Activated CD4-positive, CD25-positive, alpha-beta regulatory T cell treated with anti-CD3 and anti-CD28 coated beads, Interleukin-2, amount 50 U/mL, for 72 hours (primary cell): Measurements from ENCODE around the gene TIMP4.
A peak's percentile ranks its signal among the peaks of the same experiment; 100 is the strongest.

Source experiments
- DNase-seq: peaks from one replicate; pipeline ENCODE4 v3.0.0; 2021

Gene TIMP4

GRCh38 chr3:12158387-12159226 is at the start of gene TIMP4:
TIMP4 (minus strand) TSS chr3:12158912; CDS start chr3:12158840, 72 bp downstream.
- DNase-seq = no peak

- no peak for DNase-seq
Measured at GRCh38 chr3:12205171-12205570, 46.5 kb upstream of the TIMP4 start.

GRCh38 chr3:12201813-12202212 is 43.1 kb upstream of the TIMP4 start:
- DNase-seq = no peak

- DNase-seq = no peak
Measured at GRCh38 chr3:12198301-12198700, 39.6 kb upstream of the TIMP4 start.

DNA sequence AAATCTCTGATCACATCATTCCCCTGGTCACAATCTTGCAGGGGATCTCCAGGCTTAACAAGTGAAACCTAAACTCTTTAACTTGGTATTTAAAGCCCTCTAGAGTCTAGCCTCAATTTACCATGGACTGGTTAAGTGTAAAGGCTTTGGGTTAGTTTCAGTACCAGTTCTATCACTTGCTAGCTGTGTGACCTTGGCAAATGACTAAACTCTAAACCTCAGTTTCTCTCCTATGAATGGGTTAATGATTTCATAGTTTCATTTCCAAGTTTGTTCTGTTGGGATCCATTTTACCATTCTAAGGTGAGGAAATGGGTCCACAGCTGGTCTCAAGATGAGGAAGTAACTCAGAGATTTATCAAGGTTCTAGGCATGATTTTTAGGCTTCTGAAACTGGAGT is 38.8 kb upstream of the TIMP4 start:
- no peak for DNase-seq

GRCh38 chr3:12196684-12197083 is 38.0 kb upstream of the TIMP4 start:
- no peak for DNase-seq

GRCh38 chr3:12195231-12195630 is 36.5 kb upstream of the TIMP4 start:
- DNase-seq = no peak

DNA sequence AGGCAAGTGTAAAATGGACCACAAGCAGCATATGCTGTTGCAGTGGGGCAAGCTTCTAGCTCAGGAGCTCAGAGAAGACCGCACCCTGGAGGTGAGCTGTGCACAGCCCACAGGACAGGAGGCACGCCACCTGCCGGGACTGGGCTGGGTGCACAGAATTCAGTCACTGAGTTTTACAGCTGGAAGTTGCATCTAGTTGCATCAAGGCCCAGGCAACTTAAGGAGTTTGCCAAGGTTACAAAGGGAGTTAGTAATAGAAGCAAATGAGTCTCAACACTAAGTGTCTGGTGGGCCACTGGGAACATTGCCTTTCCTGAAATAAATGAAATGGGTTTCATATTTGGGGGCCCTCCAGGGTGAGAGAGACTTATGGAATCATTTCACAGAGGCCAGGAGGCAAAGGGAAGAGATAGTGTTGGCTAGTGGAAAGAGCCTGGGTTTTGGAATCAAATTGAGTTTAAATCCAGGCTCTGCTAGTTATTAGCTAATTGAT is 36.0 kb upstream of the TIMP4 start:
- no peak for DNase-seq

DNA sequence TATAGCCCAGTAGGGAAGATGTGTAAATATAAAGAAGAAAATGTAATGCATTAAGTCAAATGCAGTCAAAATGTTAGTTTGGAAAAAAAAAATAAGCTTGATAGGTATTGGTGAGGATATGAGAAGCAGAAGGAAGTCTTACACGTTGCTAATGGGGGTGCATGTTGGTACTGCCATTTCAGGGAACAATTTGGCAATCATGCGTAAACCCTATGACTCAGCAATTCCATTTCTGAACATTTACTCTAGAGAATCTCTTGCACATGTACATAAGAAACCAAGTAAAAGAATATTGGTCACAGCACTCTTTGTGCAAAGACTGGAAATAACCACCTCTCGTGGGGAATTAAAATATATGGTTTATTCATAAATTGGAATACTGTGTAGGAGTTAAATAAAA is 35.5 kb upstream of the TIMP4 start:
- DNase-seq = no peak

DNA sequence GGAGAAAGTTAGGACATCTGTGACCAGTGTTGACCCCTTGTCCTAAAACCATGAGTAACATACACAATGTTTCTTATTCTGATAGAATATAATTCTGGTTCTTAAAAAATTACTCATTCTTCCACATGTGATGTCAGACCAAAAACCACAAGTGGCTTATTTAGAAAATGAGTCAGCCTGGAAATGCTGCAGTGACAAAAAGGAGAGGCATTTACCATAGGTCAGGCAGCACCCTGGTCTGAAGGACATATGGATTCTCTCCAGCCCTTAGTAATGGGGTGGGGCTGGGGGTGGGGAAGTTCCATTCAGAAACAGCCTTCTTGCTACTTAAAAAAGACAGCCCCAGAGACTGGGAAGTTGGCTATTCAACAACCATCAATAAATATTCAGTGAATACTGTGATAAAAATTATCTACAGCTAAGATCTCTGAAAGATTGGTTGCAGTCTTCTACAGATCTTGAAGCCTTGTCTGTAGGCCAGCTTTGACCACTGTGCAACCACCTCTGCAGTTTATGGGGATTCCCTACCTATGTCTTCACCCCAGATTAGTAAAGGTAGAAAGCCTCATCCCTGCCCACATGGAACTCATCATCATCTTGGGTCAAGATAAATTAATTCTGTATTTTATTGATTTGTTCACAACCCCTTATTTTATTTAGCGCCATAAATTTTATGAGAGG is 34.9 kb upstream of the TIMP4 start:
- no peak for DNase-seq

GRCh38 chr3:12192655-12193484 is 34.2 kb upstream of the TIMP4 start:
- no peak for DNase-seq

GRCh38 chr3:12192173-12192572 is 33.5 kb upstream of the TIMP4 start:
- DNase-seq = no peak

DNA sequence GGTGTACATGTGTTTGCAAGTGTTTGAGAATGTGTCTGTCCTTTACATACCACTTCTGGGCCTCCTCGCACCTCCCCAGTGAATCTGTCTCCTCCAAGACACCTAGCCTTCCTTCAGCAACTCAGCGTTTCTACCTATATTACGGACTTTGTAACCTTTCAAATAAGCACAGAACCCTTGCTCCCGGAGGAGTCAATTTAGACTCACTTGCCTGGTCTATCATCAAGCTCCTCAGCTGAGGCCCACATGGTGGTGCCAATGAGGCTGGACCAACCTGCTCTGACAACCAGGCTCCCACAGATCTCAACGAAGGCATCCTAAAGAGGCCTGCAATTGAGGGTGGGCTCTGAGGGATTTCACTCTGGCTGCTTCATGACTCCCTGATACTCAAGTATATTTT is 32.8 kb upstream of the TIMP4 start:
- DNase-seq = no peak

- DNase-seq = no peak
Measured at GRCh38 chr3:12190832-12191231, 32.1 kb upstream of the TIMP4 start.

DNA sequence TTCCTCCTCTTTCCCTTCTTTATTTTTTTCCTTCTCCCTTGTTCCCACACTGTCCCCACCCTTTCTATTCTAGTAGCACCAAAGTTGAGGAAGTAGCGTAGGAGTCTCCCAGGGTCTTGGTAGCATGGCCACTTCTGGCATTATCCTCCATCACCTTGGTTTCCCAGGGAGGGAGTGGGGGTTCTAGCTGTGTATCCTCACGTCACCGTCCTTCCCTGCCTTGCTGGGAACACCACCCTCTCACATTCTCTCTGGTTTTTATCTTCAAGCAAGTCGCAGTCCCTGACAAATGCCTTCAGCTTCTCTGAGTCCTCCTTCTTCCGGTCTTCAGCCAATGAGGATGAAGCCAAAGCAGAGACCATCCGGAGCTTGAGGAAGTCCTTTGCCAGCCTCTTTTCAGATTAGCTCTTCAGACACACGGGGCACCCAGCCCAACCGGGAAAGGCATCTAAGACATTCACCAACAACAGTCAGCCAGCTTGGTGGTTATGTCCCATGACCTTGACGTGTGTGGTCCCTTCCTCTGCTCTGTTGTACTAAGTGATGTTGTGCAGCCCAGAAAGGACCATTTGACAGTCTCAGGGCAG is 31.6 kb upstream of the TIMP4 start:
- no peak for DNase-seq

DNA sequence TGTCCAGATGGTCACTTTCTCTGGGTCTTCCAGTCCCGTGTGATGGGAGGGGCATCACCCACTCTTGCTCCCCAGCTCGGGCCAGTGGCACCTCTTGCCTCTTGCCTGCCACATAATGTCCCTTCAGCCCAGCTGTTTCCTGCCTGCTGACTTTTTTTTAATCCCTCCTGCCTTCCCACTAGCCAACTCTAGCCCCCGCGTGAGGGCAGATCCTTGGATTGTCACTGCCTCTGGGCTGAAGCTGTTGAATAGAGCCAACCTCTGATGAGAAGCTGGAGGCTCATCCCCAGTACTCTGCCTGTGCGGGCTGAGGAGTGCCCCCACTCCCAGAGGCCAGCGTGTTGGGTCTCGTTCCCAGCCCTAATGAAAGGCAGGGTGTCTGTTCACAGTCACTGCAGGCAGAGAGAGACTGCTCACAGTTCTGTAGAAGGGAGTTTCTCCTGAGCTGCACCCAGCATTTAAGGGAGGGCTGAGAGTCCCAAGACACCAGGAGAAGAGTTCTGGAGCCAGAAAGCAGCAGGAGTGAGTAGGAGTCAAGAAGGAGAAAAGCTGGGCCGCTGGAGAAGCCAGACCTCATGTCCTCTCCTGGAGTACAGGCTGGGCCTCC is 30.1 kb upstream of the TIMP4 start:
- DNase-seq = no peak

GRCh38 chr3:12188328-12188648 is 29.6 kb upstream of the TIMP4 start:
- DNase-seq = no peak

DNA sequence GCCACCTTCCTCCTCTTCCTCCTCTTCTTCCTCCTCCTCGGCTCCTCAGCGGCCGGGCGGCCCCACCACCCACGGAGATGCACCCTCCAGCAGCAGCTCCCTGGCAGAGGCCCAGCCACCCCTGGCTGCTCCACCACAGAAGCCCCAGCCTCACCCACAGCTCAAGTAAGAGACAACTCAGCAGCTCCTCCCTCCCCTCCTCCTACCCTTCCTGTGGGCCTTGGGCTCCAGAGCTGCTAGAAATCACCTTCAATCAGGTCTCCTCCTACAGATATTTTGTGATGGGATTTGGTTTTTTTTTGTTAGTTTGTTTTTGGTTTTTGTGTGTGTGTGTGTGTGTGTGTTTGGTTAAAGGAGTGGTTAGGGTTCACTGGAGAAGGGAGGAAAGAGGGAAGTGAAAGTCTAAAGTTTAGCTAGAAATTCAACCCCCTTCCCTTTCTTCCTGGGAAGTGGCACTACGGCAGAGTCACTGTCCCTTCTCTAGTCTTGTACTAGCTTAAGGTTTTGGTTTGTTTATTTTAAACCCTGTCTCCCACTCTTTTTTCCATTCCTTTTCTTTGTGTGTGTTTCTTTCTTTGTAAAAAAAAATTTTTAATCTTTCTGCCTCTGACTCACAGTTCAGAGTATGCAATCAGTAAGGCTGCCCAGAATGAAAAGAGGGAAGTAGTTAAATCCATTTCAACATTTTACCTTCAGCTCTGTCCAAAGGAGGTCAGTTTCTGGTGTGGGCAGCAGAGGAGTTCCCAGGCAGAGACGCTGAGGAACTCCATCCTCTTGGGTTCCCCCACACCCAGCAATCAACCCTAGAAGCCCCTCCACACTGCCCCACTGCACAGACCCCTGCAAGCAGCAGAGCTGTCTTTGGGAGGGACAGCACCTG is 29.0 kb upstream of the TIMP4 start:
- peak; percentile 44 for DNase-seq

DNA sequence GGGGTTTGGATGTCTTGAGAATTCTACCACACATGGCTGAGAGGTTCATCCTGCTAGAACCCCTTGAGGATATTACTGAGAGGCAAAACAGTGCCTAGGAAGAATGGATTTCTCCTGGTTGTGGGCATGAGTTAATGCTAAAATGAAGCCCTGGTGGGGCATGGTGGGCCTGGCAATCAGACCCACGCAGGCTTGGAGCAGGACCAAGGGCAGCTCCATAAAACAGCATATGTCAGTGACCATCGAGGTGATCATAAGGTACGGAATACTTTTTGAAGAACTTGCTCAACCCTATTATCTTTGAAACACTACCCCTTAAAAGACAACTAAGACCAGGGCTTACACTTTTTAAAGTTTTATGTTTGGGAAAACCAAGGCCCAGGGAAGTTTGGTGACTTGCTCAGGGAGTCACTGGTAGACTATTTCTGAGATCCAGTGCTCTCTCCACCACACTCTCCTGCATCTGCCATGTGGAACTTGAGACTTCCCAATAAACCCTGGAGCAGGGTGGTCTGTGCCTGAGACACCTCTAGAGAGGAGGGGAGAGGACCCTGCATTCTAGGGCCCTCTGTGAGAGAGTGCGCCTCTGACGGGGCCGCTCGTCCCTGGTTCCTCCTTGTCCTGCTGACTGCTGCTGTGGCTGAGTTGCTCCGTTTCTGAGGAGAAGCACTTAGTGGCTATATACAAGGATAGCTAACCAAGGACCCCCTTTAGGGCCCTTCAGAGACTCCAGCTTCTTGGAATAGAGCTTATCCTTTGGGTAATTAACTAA is 28.0 kb upstream of the TIMP4 start:
- no peak for DNase-seq

DNA sequence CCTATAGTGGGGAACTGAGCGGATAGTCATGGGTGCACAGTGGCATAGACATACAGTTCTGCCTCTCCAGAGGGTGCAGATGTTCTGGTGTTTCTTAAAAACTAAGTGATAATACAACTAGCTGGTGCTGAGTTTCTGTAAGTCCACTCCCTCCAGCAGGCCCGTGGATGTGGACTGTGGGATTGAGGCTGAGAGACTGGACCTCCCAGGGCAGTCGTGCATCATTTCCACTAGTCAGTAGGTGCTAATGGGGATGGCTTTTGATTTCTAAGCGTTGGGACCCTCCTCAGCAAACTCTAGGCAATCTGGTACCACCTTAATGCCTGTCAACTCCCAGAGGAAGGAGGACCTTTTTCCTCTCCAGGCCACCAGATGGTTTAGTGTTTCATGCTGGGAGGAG is 27.3 kb upstream of the TIMP4 start:
- DNase-seq = no peak

DNA sequence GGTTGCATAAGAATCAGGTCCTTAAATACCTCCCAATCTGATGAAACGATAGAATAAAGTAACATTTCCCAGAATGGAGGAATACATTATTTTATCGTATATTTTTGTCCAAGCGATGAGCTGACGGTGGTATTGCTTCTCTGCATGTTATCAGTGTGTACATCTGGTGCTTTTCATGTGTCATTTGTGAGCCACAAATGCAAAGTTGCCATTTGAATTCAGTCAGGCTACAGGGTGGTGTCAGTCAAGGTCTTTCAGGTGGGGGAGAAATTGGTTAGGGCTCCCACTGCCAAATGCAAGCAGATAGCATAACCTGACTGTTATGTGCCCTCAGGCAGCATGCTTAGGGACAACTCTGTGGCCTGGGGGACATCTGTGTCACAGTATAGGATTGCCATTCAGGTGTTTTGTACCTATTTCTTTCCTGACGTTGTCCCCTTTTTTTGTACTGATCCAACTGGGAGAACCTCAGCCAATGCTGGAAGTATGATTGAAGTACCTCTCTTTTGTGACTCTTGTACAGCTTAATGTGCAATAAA is 26.5 kb upstream of the TIMP4 start:
- no peak for DNase-seq
